B cell (primary cell): ENCODE results near the gene FADS2. TPM values are rescaled to one million over a fixed set of nuclear protein-coding genes. Genes with fewer than 3 reads are reported as not detected.

Source experiments
- ATAC-seq: fragments of 200-7000 bp; cut with Tn5 transposase; one replicate; pipeline ENCODE4 v1.10.0; 2021; ENCODE audit warnings: low read depth, mild to moderate bottlenecking, moderate number of reproducible peaks, moderate library complexity
- CTCF ChIA-PET: fragments of 350-600 bp; sonication (Branson Sonifier 250); formaldehyde crosslinking; loops from one replicate; lab custom pipeline; 2021; ENCODE audit warnings: antibody characterized with exemption, inconsistent platforms; lab: Charles Lee
- POLR2A ChIA-PET: fragments of 350-600 bp; sonication (Branson Sonifier 250); formaldehyde crosslinking; loops from one replicate; lab custom pipeline; 2021; ENCODE audit warnings: antibody characterized with exemption; lab: Charles Lee
- DNase-seq: peaks from one replicate; pipeline ENCODE4 v3.0.0; 2013
- H2AFZ ChIP-seq: 2 replicates; pipeline ENCODE4 v1.6.1; 2012; ENCODE audit warnings: mild to moderate bottlenecking, low read depth, low read length; ENCODE audit not compliant: insufficient read depth, poor library complexity, severe bottlenecking
- H3K27ac ChIP-seq, 2 donors: 1 replicate in 1 of 2; 2 replicates in 1 of 2; pipeline ENCODE4 v1.5.1; 2012 to 2013; ENCODE audit warnings: low read length in 2 of 2, mild to moderate bottlenecking in 2 of 2, moderate library complexity in 1 of 2
- H3K27me3 ChIP-seq, 4 experiments: fragments of 200-600 bp in 1 of 4; sonication (generic) in 1 of 4; replicated peaks in 1 of 4; 1 replicate in 2 of 4; 2 replicates in 2 of 4; pipeline versions ENCODE4 v1.6.1 to v1.7.0; 2013 to 2016; ENCODE audit warnings: low read length in 3 of 4, mild to moderate bottlenecking in 2 of 4, mixed read lengths in 1 of 4, moderate library complexity in 1 of 4; ENCODE audit not compliant: insufficient read depth in 4 of 4, control insufficient read depth in 3 of 4; ENCODE audit errors: control extremely low read depth in 1 of 4
- H3K36me3 ChIP-seq, 2 experiments: replicated peaks in 1 of 2; 1 replicate in 1 of 2; 2 replicates in 1 of 2; pipeline versions ENCODE4 v1.6.1 to v1.7.1; 2013; ENCODE audit warnings: low read length in 1 of 2; ENCODE audit not compliant: insufficient read depth in 2 of 2, control insufficient read depth in 1 of 2; ENCODE audit errors: control extremely low read depth in 1 of 2, extremely low read depth in 1 of 2
- H3K4me1 ChIP-seq, 2 donors: fragments of 200-600 bp in 1 of 2; sonication (generic) in 1 of 2; 1 replicate in 1 of 2; 2 replicates in 1 of 2; pipeline versions ENCODE4 v1.5.1 to v1.6.1; 2013 to 2017; ENCODE audit warnings: low read length in 2 of 2; ENCODE audit not compliant: control insufficient read depth in 2 of 2, insufficient read depth in 2 of 2
- H3K4me2 ChIP-seq: replicated peaks from 2 replicates; pipeline ENCODE3; 2012; ENCODE audit warnings: mild to moderate bottlenecking, low read depth, low read length; ENCODE audit not compliant: poor library complexity, severe bottlenecking
- H3K4me3 ChIP-seq, 5 experiments: fragments of 200-600 bp in 1 of 5; sonication (generic) in 1 of 5; 1 replicate in 3 of 5; 2 replicates in 2 of 5; pipeline versions ENCODE4 v1.5.1 to v1.7.0; 2011 to 2016; ENCODE audit warnings: low read length in 4 of 5, mild to moderate bottlenecking in 4 of 5, low read depth in 2 of 5, control low read depth in 1 of 5, moderate library complexity in 1 of 5; ENCODE audit not compliant: insufficient read depth in 1 of 5; ENCODE audit errors: control extremely low read depth in 1 of 5, extremely low read depth in 1 of 5
- H3K79me2 ChIP-seq: fragments of 200-600 bp; sonication (generic); one replicate; pipeline ENCODE4 v1.6.0; 2016; ENCODE audit warnings: low read length; ENCODE audit not compliant: control insufficient read depth, insufficient read depth
- H3K9ac ChIP-seq: fragments of 200-600 bp; sonication (generic); 2 replicates; pipeline ENCODE4 v1.6.1; 2017; ENCODE audit warnings: mild to moderate bottlenecking, low read length, moderate library complexity
- H3K9me3 ChIP-seq, 3 donors: one replicate each; pipeline versions ENCODE4 v1.6.1 to v1.7.1; 2013; ENCODE audit warnings: low read length in 2 of 3; ENCODE audit not compliant: control insufficient read depth in 2 of 3, insufficient read depth in 1 of 3; ENCODE audit errors: control extremely low read depth in 1 of 3
- H4K20me1 ChIP-seq: 2 replicates; pipeline ENCODE4 v1.6.0; 2012; ENCODE audit warnings: mild to moderate bottlenecking, low read length; ENCODE audit not compliant: insufficient read depth, control insufficient read depth, poor library complexity, severe bottlenecking
- H3K27ac Mint-ChIP-seq: one replicate; pipeline ENCODE4 v1.8.0; 2021; ENCODE audit warnings: mixed read lengths
- H3K27me3 Mint-ChIP-seq: one replicate; pipeline ENCODE4 v1.8.0; 2021; ENCODE audit warnings: mixed read lengths
- H3K4me1 Mint-ChIP-seq: one replicate; pipeline ENCODE4 v1.8.0; 2021; ENCODE audit warnings: mixed read lengths
- H3K4me3 Mint-ChIP-seq: one replicate; pipeline ENCODE4 v1.8.0; 2021; ENCODE audit warnings: mixed read lengths
- H3K9me3 Mint-ChIP-seq: one replicate; pipeline ENCODE4 v1.8.0; 2022; ENCODE audit warnings: mixed read lengths; ENCODE audit not compliant: insufficient read depth
- EZH2 ChIP-seq: IDR thresholded peaks from 2 replicates; pipeline ENCODE4 v1.6.1; 2012; ENCODE audit warnings: borderline replicate concordance, low read depth, mild to moderate bottlenecking, moderate library complexity, low read length; ENCODE audit not compliant: insufficient read depth, poor library complexity, severe bottlenecking
- WGBS: methylation state at CpG from one replicate; pipeline ENCODE4 v1.1.5; 2013; ENCODE audit warnings: missing lambda C conversion rate; ENCODE audit not compliant: insufficient coverage; 5-methylcytosine and 5-hydroxymethylcytosine counted together
- intact Hi-C: fragments of 100-400 bp; cut with micrococcal nuclease; formaldehyde crosslinking; loops from one replicate; pipeline ENCODE4 v1.10.0; 2022
- polyA plus RNA-seq: library from polyadenylated mRNA; depleted of rRNA; stranded (reverse); fragments of >200 nt; gene quantifications from 2 replicates; pipeline ENCODE4 v1.2.3, GENCODE V29; 2012
- total RNA-seq, 2 donors: library from RNA; stranded (reverse); fragments of 120-200 nt in 1 of 2; gene quantifications; 1 replicate in 1 of 2; 2 replicates in 1 of 2; pipeline versions ENCODE4 v1.2.3 to v1.2.4, GENCODE V29; 2013 to 2022
- TF ChIP-seq, protein P1 (sequence below): fragments of 200-600 bp; IDR thresholded peaks from one replicate; pipeline ENCODE4 v1.8.0; 2022; ENCODE audit warnings: antibody characterized with exemption, mild to moderate bottlenecking

FADS2 gene
- total and polyA plus RNA-seq, 2 donors (not counting 1 experiment from before 2014, with no cell fraction given), result 1.5 to 5.9 TPM

DNA sequence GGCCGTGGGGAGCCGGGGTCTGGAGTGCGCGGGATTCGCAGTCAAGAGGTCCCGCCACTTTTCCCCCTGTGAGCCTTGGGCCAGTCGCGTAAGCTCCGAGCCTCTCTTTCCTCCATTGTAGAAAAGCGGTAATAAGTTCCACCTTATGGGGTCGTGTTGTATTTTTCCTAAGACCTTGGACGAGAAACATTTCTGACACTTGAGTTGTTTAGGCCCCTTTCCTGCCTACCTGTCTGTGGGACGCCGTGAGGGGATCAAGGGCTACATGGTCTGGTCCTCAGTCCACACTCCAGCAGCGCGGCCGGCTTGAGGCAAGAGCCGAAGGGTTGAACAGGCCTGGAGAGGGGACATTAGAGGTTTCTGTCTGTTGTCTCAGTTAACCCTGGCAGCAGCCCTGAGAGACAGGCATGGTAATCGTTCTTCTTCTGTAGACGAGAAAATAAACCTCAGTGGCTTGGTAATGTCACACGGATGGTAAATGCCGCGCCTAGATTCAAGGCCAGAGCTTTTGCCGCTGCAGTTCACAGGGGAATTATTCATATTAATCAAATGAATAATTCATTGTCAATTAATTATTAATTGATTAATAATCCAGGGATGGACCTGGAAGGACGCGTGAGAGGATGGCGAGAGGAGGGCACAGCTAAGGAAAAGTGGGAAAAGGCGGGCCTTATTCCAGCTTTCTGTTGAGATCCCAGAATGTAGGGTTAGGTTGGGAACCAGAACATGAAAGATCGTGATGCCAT lies 34.8 kb upstream of the FADS2 start:
- Histone ChIP-seq H3K4me1 (peaks cover 11 to 23% of the 10 kb centered on the region in 2 donors), H3K4me2 (peak overlapping the region; percentile 80), H3K9me3 (no peaks in the 10 kb centered on the region), H3K9ac (peak overlapping the region; percentile 87), H4K20me1 (no peaks in the 10 kb centered on the region), H2AFZ (peak overlapping the region; percentile 99), H3K27me3 (no peaks in the 10 kb centered on the region), H3K27ac (peak overlapping the region; percentile 92 to 96), H3K4me3 (peak overlapping the region; percentile 80 to 94 (median 88)), H3K79me2 (peaks cover 83% of the 10 kb centered on the region), H3K36me3 (peaks cover 0 to 28% of the 10 kb centered on the region in 2 experiments)
- Mint-ChIP-seq H3K4me1 (peaks cover 32% of the 10 kb centered on the region), H3K4me3 (peak overlapping the region; percentile 93), H3K27ac (peak overlapping the region; percentile 97), H3K27me3 (no peaks in the 10 kb centered on the region), H3K9me3 (no peaks in the 10 kb centered on the region)
- ATAC-seq (no peak), DNase-seq (no peak)
- intact Hi-C loops, result loop anchor here (5.0 kb wide), 1 partner anchor 881 kb away; the partner anchor contains the start of gene TMEM109
- ChIA-PET CTCF (interaction anchor here (0.8 to 3.8 kb wide), 8 partner anchors 21 to 315 kb away, joined by 3 to 32 read pairs (median 9); no protein-coding TSS in a partner anchor), POLR2A (interaction anchor here (0.7 to 1.9 kb wide), 3 partner anchors 88 to 331 kb away, joined by 3 to 6 read pairs (median 3); partner anchors contain the start of gene INCENP)
- 3% methylated on average over 23 of the region's 29 CpGs for WGBS
- TF ChIP-seq EZH2, result no peak
- TF ChIP-seq, protein P1, sequence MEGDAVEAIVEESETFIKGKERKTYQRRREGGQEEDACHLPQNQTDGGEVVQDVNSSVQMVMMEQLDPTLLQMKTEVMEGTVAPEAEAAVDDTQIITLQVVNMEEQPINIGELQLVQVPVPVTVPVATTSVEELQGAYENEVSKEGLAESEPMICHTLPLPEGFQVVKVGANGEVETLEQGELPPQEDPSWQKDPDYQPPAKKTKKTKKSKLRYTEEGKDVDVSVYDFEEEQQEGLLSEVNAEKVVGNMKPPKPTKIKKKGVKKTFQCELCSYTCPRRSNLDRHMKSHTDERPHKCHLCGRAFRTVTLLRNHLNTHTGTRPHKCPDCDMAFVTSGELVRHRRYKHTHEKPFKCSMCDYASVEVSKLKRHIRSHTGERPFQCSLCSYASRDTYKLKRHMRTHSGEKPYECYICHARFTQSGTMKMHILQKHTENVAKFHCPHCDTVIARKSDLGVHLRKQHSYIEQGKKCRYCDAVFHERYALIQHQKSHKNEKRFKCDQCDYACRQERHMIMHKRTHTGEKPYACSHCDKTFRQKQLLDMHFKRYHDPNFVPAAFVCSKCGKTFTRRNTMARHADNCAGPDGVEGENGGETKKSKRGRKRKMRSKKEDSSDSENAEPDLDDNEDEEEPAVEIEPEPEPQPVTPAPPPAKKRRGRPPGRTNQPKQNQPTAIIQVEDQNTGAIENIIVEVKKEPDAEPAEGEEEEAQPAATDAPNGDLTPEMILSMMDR, result no peak

DNA sequence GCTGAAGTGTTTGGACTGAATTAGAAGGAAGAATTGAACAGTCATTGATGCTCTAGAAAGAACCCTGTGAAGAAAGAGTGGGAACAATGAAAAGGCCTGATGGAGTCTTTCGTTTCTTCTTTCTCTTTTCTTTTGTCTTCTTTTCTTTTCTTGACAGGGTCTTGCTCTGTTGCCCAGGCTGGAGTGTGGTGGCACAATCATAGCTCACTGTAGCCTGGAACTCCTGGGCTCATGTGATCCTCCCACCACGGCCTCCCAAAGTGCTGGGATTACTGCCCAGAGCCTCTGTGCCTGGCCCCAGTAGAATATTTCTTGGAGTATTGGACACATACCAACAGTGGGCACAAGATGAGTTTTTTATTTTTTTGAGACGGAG lies 34.3 kb upstream of the FADS2 start:
- CTCF ChIA-PET, result interaction anchor here (0.8 to 3.8 kb wide), 7 partner anchors 20 to 315 kb away, joined by 3 to 32 read pairs (median 9); no protein-coding TSS in a partner anchor
- Histone ChIP-seq H3K36me3 (peaks cover 0 to 23% of the 10 kb centered on the region in 2 experiments), H3K9me3 (no peaks in the 10 kb centered on the region), H3K4me1 (peaks cover 11 to 23% of the 10 kb centered on the region in 2 donors), H3K27ac (no peak overlapping the region), H3K9ac (no peak overlapping the region), H3K4me3 (no peak overlapping the region), H3K27me3 (no peaks in the 10 kb centered on the region), H3K4me2 (peak overlapping the region; percentile 80), H2AFZ (no peak overlapping the region), H3K79me2 (peaks cover 86% of the 10 kb centered on the region), H4K20me1 (no peaks in the 10 kb centered on the region)
- POLR2A ChIA-PET, result no interaction called here
- no peak for DNase-seq
- peaks cover 32% of the 10 kb centered on the region for H3K4me1 Mint-ChIP-seq
- no peak for TF ChIP-seq EZH2
- TF ChIP-seq, protein P1, result no peak
- peak overlapping the region; percentile 93 for H3K4me3 Mint-ChIP-seq
- peak overlapping the region; percentile 41 for H3K27ac Mint-ChIP-seq
- H3K9me3 Mint-ChIP-seq, result no peaks in the 10 kb centered on the region
- 81% methylated on average over 3 of the region's 3 CpGs for WGBS
- no peak for ATAC-seq
- H3K27me3 Mint-ChIP-seq, result no peaks in the 10 kb centered on the region
- intact Hi-C loops, result loop anchor here (5.0 kb wide), 1 partner anchor 882 kb away; the partner anchor contains the start of gene TMEM109
